Activated T-cell treated with anti-CD3 and anti-CD28 coated beads for 24 hours (primary cell): ENCODE results near the gene MRI1.

Experiments used
- DNase-seq: peaks from one replicate; pipeline ENCODE4 v3.0.0-alpha.2; 2020; ENCODE audit warnings: low read depth

The MRI1 gene

GRCh38 chr19:13794757-13795589, 30.7 kb downstream of the MRI1 start, which contains the start of gene ZSWIM4:
Gene ZSWIM4, plus strand, starts transcription at chr19:13795443. Its CDS starts 206 bp downstream, at chr19:13795649.
- peak; percentile 93 for DNase-seq

GRCh38 chr19:13795595-13796300, 31.4 kb downstream of the MRI1 start:
- no peak for DNase-seq

- DNase-seq = no peak
Observed at GRCh38 chr19:13796301-13797057, 32.2 kb downstream of the MRI1 start.

- no peak for DNase-seq
Observed at GRCh38 chr19:13797058-13797440, 32.7 kb downstream of the MRI1 start.

GRCh38 chr19:13797870-13798269, 33.5 kb downstream of the MRI1 start:
- no peak for DNase-seq

GRCh38 chr19:13799669-13800068, 35.3 kb downstream of the MRI1 start:
- DNase-seq = no peak

- no peak for DNase-seq
Observed at GRCh38 chr19:13803038-13803437, 38.7 kb downstream of the MRI1 start.

GRCh38 chr19:13804830-13805683, 40.7 kb downstream of the MRI1 start:
- no peak for DNase-seq

- no peak for DNase-seq
Observed at GRCh38 chr19:13806728-13807127, 42.4 kb downstream of the MRI1 start.

- no peak for DNase-seq
Observed at GRCh38 chr19:13807421-13808021, 43.2 kb downstream of the MRI1 start.

GRCh38 chr19:13808856-13809255, 44.5 kb downstream of the MRI1 start:
- DNase-seq = no peak

GRCh38 chr19:13812544-13812943, 48.2 kb downstream of the MRI1 start:
- no peak for DNase-seq

- DNase-seq = no peak
Observed at GRCh38 chr19:13813147-13813546, 48.8 kb downstream of the MRI1 start.

GRCh38 chr19:13814550-13814949, 50.2 kb downstream of the MRI1 start:
- no peak for DNase-seq

GRCh38 chr19:13817018-13817614, 52.8 kb downstream of the MRI1 start:
- DNase-seq = no peak

GRCh38 chr19:13817615-13818371, 53.5 kb downstream of the MRI1 start:
- no peak for DNase-seq

- DNase-seq = no peak
Observed at GRCh38 chr19:13819238-13819637, 54.9 kb downstream of the MRI1 start.

- no peak for DNase-seq
Observed at GRCh38 chr19:13821292-13821691, 57.0 kb downstream of the MRI1 start.

- DNase-seq = no peak
Observed at GRCh38 chr19:13823256-13823655, 58.9 kb downstream of the MRI1 start.
